ENCODE measurements around the gene ZNF224. TPM values are rescaled to one million over a fixed set of nuclear protein-coding genes. Genes with fewer than 3 reads are reported as not detected.
A peak's percentile ranks its signal among the peaks of the same experiment; 100 is the strongest.

Gene ZNF224
- total RNA-seq, result 5.8 and 8.0 TPM in 2 replicates

DNA sequence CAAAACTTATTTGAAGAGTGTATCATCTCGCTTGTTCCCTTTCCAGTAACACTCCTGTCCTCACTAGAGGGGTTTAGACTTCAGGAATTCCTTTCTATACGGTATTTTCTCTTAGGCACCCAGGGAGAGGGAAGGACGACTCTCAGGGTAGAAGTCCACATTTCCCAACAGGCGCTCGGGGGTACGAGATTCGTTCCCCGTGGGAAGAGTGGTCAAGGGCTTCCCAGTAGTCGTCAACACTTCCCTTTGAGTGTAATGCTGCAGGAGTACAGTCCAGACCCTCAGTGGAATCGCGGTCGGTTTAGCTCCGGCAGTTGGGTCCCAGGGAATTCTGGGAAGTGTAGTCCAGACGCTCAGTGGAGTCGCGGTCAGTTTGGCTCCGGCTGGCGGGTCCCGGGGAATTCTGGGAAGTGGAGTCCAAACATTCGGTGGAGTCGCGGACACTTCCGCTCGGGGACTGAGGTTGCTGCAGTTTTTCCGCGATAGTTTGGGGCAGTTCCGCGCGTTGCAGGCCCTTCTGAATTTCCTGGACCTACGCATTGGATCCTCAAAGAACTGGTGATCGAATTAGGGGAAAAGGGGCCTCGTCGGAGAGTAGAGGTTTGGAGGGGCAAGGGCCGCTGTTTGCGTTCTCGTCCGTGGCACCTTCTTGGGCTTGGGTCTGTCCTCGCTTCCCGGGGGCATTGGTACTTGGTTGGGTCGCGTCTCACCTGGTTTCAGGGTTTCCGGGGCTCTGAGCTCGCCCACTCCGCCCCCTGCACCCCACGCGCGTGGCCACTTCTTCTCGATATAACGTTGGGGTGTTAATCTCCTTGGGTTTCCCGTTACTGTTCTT lies at the start of gene ZNF224:
Gene ZNF224 (plus strand): TSS at position 431 of the 835 bp plus-strand sequence. CDS start 3,513 bp downstream, outside the sequence.
- TF ChIP-seq, protein P1, sequence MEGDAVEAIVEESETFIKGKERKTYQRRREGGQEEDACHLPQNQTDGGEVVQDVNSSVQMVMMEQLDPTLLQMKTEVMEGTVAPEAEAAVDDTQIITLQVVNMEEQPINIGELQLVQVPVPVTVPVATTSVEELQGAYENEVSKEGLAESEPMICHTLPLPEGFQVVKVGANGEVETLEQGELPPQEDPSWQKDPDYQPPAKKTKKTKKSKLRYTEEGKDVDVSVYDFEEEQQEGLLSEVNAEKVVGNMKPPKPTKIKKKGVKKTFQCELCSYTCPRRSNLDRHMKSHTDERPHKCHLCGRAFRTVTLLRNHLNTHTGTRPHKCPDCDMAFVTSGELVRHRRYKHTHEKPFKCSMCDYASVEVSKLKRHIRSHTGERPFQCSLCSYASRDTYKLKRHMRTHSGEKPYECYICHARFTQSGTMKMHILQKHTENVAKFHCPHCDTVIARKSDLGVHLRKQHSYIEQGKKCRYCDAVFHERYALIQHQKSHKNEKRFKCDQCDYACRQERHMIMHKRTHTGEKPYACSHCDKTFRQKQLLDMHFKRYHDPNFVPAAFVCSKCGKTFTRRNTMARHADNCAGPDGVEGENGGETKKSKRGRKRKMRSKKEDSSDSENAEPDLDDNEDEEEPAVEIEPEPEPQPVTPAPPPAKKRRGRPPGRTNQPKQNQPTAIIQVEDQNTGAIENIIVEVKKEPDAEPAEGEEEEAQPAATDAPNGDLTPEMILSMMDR (conservative IDR thresholded peaks at IDR 0.05; ENCODE audit: low read depth, low read length), result no peak
- peak within 1 kb of the TSS; percentile 70 for H3K4me3 ChIP-seq (ENCODE audit: low read depth, low read length)
- peak; percentile 52 for DNase-seq (ENCODE audit: low read depth)

DNA sequence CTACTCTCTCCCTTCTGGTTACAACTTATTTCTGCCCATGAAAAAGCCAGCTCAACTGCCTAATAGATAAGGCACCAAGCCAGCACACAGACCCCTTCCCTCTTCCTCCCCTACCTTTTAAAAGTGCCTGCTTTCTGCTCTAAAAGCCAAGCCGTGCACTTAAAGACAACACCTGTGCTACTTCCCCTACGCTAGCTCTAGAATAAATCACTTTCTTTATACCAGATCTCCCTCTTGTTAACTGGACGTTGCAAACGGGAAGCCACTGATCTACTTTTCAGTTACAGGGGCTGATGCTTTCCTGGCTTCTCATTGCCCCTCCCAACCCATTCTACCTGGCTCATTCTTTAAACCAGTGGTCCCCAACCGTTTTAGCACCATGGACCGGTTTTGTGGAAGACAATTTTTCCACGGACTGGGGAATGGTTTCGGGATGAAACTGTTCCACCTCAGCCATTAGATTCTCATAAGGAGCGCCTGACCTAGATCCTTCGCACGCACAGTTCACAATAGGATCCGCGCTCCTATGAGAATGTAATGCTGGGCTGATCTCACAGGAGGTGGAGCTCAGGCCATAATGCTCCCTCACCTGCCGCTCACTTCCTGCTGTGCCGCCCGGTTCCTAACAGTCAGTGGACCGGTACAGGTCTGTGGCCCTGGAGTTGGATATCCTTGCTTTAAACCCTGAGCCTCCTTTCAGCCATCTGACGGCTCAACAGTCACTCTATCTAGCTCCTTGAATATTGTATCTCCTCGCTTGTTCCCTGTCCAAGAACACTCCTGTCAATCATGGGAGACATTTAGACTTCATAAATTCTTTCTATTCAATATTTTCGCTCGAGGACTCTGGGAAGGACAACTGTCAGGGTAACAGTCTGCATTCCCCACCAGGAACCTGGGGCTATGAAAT lies 43.2 kb upstream of the ZNF224 start:
- TF ChIP-seq, protein P1 (conservative IDR thresholded peaks at IDR 0.05; ENCODE audit: low read depth, low read length), result no peak
- no peak for DNase-seq (ENCODE audit: low read depth)
- H3K4me3 ChIP-seq (ENCODE audit: low read depth, low read length), result peak overlapping the region; percentile 92

DNA sequence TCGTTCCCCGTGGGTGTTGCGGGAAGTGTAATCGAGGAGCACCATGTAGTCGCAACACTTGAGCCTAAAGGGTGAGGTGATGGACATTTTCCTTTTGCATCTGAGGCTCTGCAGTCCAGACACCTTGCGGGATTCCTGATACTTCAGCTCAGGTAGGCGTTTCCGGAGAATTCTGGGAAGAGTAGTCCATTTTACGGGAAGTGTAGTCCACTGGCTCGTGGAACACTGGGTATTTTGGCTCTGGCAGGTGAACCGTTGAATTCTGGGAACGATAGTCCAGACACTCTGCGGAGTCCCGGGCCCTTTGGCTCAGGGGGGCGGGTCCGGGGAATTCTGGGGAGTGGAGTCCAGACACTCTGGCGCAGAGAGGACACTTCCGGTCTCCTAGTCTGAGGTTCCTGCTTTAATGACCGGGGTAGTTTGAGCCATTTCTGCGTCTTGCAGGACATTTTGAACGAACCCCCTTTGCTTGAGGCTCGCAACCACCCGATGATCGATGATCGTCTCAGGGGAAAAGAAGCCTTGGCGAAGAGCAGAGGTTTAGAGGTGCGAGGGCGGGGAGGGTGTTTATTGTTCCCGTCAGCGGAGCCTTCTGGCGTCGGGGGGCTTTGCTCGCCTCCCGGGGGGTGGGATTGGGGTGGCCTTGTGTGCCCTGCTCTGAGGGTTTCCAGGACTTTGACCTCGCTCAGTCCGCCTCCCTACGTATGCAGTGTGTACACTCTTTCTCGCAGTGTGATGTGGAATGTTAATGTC lies 42.3 kb upstream of the ZNF224 start, which contains the start of gene ZNF223:
Gene ZNF223 (plus strand): TSS at position 387 of the 753 bp plus-strand sequence. CDS start 3,141 bp downstream, outside the sequence.
- peak; percentile 68 for DNase-seq (ENCODE audit: low read depth)
- H3K4me3 ChIP-seq (ENCODE audit: low read depth, low read length), result peak within 1 kb of the TSS; percentile 92
- TF ChIP-seq, protein P1 (conservative IDR thresholded peaks at IDR 0.05; ENCODE audit: low read depth, low read length), result no peak

DNA sequence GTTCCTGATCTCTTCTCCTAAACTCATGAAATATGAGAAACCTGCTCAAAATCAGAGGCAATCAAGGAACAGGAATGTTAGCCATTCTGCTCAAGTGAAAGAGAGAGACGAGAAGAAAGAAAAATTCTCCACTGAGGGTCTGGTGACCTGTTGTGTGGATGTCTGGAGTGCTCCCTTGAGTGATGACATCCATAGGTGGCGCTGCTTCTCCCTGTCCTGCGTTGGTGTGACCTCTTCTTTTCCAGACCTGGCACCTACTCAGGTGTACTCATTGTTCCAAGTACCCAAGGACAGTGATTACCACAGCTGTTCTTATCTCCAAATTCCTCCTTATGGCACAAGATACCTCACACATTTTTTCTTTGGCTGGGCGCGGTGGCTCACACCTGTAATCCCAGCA lies 38.3 kb upstream of the ZNF224 start:
- DNase-seq (ENCODE audit: low read depth), result no peak
- TF ChIP-seq, protein P1 (conservative IDR thresholded peaks at IDR 0.05; ENCODE audit: low read depth, low read length), result no peak
- H3K4me3 ChIP-seq (ENCODE audit: low read depth, low read length), result no peak overlapping the region

DNA sequence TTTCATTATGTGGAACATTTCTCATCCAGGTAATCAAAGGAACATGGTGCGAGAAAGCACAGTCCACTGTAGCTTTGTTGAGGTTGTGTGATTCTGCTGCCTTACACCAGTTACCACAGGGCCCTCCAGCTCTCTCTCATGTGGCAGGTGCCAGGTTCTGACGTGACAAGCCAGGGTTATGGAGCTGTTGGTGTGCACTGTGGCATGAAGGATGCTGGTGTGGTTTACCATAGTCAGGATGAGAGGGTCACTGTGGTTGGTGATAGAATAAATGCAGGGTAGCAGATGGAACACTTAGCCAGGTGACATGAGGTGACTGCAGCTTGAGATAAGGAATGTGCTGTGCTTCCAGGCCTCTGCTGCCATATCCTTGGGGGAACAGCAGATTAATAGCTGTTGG lies 34.9 kb upstream of the ZNF224 start:
- H3K4me3 ChIP-seq (ENCODE audit: low read depth, low read length), result no peak overlapping the region
- no peak for DNase-seq (ENCODE audit: low read depth)
- TF ChIP-seq, protein P1 (conservative IDR thresholded peaks at IDR 0.05; ENCODE audit: low read depth, low read length), result no peak

DNA sequence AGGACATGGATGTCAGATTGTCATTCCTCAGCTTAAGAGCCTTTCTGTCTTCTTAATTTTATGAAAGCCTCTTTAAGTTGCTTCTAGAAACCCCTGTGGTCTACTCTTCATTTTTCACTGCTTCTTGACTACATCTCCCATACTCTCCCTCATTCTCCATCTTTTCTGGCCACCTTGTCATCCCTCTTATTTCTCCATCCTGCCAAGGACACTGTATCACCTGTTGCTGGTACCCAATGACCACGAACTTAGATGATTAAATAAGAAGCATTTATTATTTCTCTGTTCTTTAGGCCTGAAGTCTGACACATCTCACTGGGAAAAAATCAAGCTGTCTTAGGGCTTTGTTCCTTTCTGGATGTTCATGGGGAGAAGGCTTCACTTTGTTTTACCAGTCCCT lies 33.1 kb upstream of the ZNF224 start:
- DNase-seq (ENCODE audit: low read depth), result no peak
- TF ChIP-seq, protein P1 (conservative IDR thresholded peaks at IDR 0.05; ENCODE audit: low read depth, low read length), result no peak

More for the DNA sequence above, 33.1 kb upstream of the ZNF224 start:
- H3K4me3 ChIP-seq (ENCODE audit: low read depth, low read length), result no peak overlapping the region

All from epithelial cell of proximal tubule (primary cell).